Fibroblast of the aortic adventitia (primary cell): ENCODE measurements around the gene ZFYVE1. TPM values are rescaled to one million over a fixed set of nuclear protein-coding genes. Genes with fewer than 3 reads are reported as not detected.

Experiments used
- DNase-seq: peaks from one replicate; pipeline ENCODE4 v3.0.0-alpha.2; 2010; ENCODE audit warnings: low read depth
- H3K4me3 ChIP-seq: 2 replicates; pipeline ENCODE4 v1.5.1; 2011; ENCODE audit warnings: low read depth, mild to moderate bottlenecking, control low read depth, low read length, moderate library complexity
- small RNA-seq: library from RNA; depleted of rRNA; stranded (forward); fragments of <200 nt; gene quantifications from one replicate; pipeline ENCODE3, GENCODE V24; 2012
- total RNA-seq: library from RNA; depleted of rRNA; stranded (reverse); fragments of >200 nt; gene quantifications from 2 replicates; pipeline ENCODE4 v1.2.3, GENCODE V29; 2012; ENCODE audit warnings: low replicate concordance
- TF ChIP-seq, protein P1 (sequence below): IDR thresholded peaks from 2 replicates; pipeline ENCODE4 v1.5.1; 2011; ENCODE audit warnings: mild to moderate bottlenecking, low read length, control low read depth, inconsistent platforms; ENCODE audit not compliant: insufficient read depth

ZFYVE1 gene
- total RNA-seq, 1 donor: 19.3 TPM

DNA sequence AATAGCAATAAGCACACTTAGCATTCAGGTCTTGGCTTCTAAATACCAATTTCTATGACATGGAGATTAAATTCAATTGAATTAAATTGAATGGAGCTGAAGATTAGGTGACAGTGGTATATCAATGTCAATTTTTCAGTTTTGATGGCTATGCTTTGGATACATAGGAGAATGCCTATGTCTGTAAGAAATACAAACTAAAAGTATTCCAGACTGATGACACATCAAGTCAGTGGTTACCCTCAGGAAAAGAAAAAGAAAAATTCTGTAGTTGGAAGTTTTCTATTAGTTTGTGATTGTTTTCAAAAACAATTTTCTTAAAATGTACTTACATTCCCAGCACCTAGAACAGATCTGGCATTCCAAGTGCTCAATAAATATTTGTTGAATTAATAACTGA is 105.5 kb downstream of the ZFYVE1 start:
- DNase-seq: no peak
- TF ChIP-seq, protein P1, sequence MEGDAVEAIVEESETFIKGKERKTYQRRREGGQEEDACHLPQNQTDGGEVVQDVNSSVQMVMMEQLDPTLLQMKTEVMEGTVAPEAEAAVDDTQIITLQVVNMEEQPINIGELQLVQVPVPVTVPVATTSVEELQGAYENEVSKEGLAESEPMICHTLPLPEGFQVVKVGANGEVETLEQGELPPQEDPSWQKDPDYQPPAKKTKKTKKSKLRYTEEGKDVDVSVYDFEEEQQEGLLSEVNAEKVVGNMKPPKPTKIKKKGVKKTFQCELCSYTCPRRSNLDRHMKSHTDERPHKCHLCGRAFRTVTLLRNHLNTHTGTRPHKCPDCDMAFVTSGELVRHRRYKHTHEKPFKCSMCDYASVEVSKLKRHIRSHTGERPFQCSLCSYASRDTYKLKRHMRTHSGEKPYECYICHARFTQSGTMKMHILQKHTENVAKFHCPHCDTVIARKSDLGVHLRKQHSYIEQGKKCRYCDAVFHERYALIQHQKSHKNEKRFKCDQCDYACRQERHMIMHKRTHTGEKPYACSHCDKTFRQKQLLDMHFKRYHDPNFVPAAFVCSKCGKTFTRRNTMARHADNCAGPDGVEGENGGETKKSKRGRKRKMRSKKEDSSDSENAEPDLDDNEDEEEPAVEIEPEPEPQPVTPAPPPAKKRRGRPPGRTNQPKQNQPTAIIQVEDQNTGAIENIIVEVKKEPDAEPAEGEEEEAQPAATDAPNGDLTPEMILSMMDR: no peak
- no peak overlapping the region for H3K4me3 ChIP-seq

- no peak overlapping the region for H3K4me3 ChIP-seq
- TF ChIP-seq, protein P1: peak; percentile 4
- DNase-seq: no peak
These were observed 106.9 kb downstream of the ZFYVE1 start for GRCh38 chr14:72920008-72920407.

Small RNAs within 50 kb of the gene (small RNA-seq; reads per million reads assigned to genes)
- gene RN7SL586P: not detected

Other genes starting within 250 kb of the ZFYVE1 start
- gene DPF3, start 133.0 kb downstream of the ZFYVE1 start, total RNA-seq: 1.3 and 16.3 TPM in 2 replicates
- gene DCAF4, start 100.6 kb downstream of the ZFYVE1 start, total RNA-seq: 20.6 and 21.1 TPM in 2 replicates
- 54.5 and 92.4 TPM in 2 replicates for gene RBM25, start 31.4 kb upstream of the ZFYVE1 start, total RNA-seq
- 36.6 and 55.0 TPM in 2 replicates for gene PSEN1, start 109.4 kb upstream of the ZFYVE1 start, total RNA-seq
- gene PAPLN, start 210.4 kb upstream of the ZFYVE1 start, total RNA-seq: 3.0 TPM in 2 replicates